CD4-positive, alpha-beta T cell (primary cell): ENCODE data around the gene KDM4B. TPM values are rescaled to one million over a fixed set of nuclear protein-coding genes. Genes with fewer than 3 reads are reported as not detected.

Experiments used
- ATAC-seq: fragments of 200-7000 bp; cut with Tn5 transposase; one replicate; pipeline ENCODE4 v1.10.0; 2022; ENCODE audit warnings: mild to moderate bottlenecking; ENCODE audit not compliant: poor library complexity
- CTCF ChIA-PET: fragments of 350-600 bp; sonication (Branson Sonifier 250); formaldehyde crosslinking; loops from one replicate; lab custom pipeline; 2021; ENCODE audit warnings: antibody characterized with exemption, inconsistent platforms; lab: Charles Lee
- POLR2A ChIA-PET: fragments of 350-600 bp; sonication (Branson Sonifier 250); formaldehyde crosslinking; loops from one replicate; lab custom pipeline; 2021; ENCODE audit warnings: antibody characterized with exemption, inconsistent platforms; lab: Charles Lee
- DNase-seq, 14 experiments: peaks; one replicate each; pipeline ENCODE4 v3.0.0-alpha.2; 2013 to 2020; ENCODE audit warnings: mixed read lengths in 2 of 14
- H3K27ac ChIP-seq, 2 donors: one replicate each; pipeline versions ENCODE4 v1.5.1 to v1.7.0; 2013; ENCODE audit warnings: low read length in 2 of 2, low read depth in 1 of 2, mild to moderate bottlenecking in 1 of 2
- H3K27me3 ChIP-seq, 2 experiments: 1 replicate in 1 of 2; 2 replicates in 1 of 2; pipeline versions ENCODE4 v1.6.1 to v1.7.0; 2013; ENCODE audit warnings: low read length in 2 of 2, control low read depth in 1 of 2, mild to moderate bottlenecking in 1 of 2, moderate library complexity in 1 of 2; ENCODE audit not compliant: insufficient read depth in 2 of 2, control insufficient read depth in 1 of 2
- H3K36me3 ChIP-seq: one replicate; pipeline ENCODE4 v1.6.1; 2013; ENCODE audit warnings: low read length, control low read depth; ENCODE audit not compliant: insufficient read depth
- H3K4me1 ChIP-seq: one replicate; pipeline ENCODE4 v1.6.1; 2013; ENCODE audit warnings: low read length, control low read depth; ENCODE audit not compliant: insufficient read depth
- H3K4me3 ChIP-seq: one replicate; pipeline ENCODE4 v1.5.1; 2013; ENCODE audit warnings: mild to moderate bottlenecking, low read length, moderate library complexity
- H3K9me3 ChIP-seq, 2 experiments: 1 replicate in 1 of 2; 2 replicates in 1 of 2; pipeline versions ENCODE4 v1.6.1 to v1.7.0; 2013; ENCODE audit warnings: low read length in 2 of 2, mild to moderate bottlenecking in 2 of 2, control low read depth in 1 of 2, moderate library complexity in 1 of 2; ENCODE audit not compliant: control insufficient read depth in 1 of 2, insufficient read depth in 1 of 2
- H3K27ac Mint-ChIP-seq: one replicate; pipeline ENCODE4 v1.8.0; 2020; ENCODE audit warnings: mixed read lengths
- H3K27me3 Mint-ChIP-seq: one replicate; pipeline ENCODE4 v1.8.0; 2021; ENCODE audit warnings: mixed read lengths
- H3K36me3 Mint-ChIP-seq: one replicate; pipeline ENCODE4 v1.8.0; 2021; ENCODE audit warnings: low read depth, mixed read lengths
- H3K4me1 Mint-ChIP-seq: one replicate; pipeline ENCODE4 v1.8.0; 2021; ENCODE audit warnings: low read depth, mixed read lengths
- H3K4me3 Mint-ChIP-seq: one replicate; pipeline ENCODE4 v1.8.0; 2020; ENCODE audit warnings: mild to moderate bottlenecking, mixed read lengths
- H3K9me3 Mint-ChIP-seq: one replicate; pipeline ENCODE4 v1.8.0; 2020; ENCODE audit warnings: mixed read lengths
- CTCF ChIP-seq: fragments of 200-600 bp; IDR thresholded peaks from one replicate; pipeline ENCODE4 v1.8.0; 2022; ENCODE audit warnings: antibody characterized with exemption, mild to moderate bottlenecking
- intact Hi-C, 2 experiments: fragments of 100-400 bp; cut with DNase I in 1 of 2; cut with micrococcal nuclease in 1 of 2; formaldehyde crosslinking; loops; one replicate each; pipeline versions ENCODE4 v1.15.1 to v1.9.0; 2023 to 2025; cut with DNase I, micrococcal nuclease
- total RNA-seq, 174 experiments: library from RNA in 2 of 174; stranded (reverse) in 2 of 174; gene quantifications; one replicate each; pipeline ENCODE4 v1.2.3 and lab custom pipeline; 2021 to 2026

KDM4B gene
- total RNA-seq, 2 experiments from 2014 or later, result 41.8 to 42.5 TPM

- Mint-ChIP-seq H3K27me3 (no peaks in the 10 kb centered on the region), H3K4me1 (no peaks in the 10 kb centered on the region), H3K36me3 (peaks cover 41% of the 10 kb centered on the region), H3K9me3 (peaks cover 2% of the 10 kb centered on the region), H3K27ac (no peak overlapping the region), H3K4me3 (no peak overlapping the region)
- ATAC-seq (no peak), DNase-seq (no peak)
- ChIA-PET POLR2A (no interaction called here), CTCF (no interaction called here)
- H3K4me1 ChIP-seq, result no peaks in the 10 kb centered on the region
- H3K9me3 ChIP-seq, result peaks cover 0 to 21% of the 10 kb centered on the region in 2 experiments
- no peaks in the 10 kb centered on the region for H3K27me3 ChIP-seq
- H3K4me3 ChIP-seq, result no peak overlapping the region
- intact Hi-C loops, result no loop called here
- TF ChIP-seq CTCF, result no peak
- no peak overlapping the region for H3K27ac ChIP-seq
- H3K36me3 ChIP-seq, result peaks cover 18% of the 10 kb centered on the region
These were observed 144.0 kb downstream of the KDM4B start for GRCh38 chr19:5112681-5113575.

- CTCF ChIA-PET, result no interaction called here
- no peak overlapping the region for H3K4me3 Mint-ChIP-seq
- POLR2A ChIA-PET, result no interaction called here
- Histone ChIP-seq H3K4me1 (no peaks in the 10 kb centered on the region), H3K9me3 (peaks cover 0 to 21% of the 10 kb centered on the region in 2 experiments), H3K27ac (no peak overlapping the region), H3K36me3 (peaks cover 18% of the 10 kb centered on the region), H3K4me3 (no peak overlapping the region), H3K27me3 (no peaks in the 10 kb centered on the region)
- no peak for TF ChIP-seq CTCF
- H3K27me3 Mint-ChIP-seq, result no peaks in the 10 kb centered on the region
- H3K27ac Mint-ChIP-seq, result no peak overlapping the region
- H3K9me3 Mint-ChIP-seq, result peaks cover 2% of the 10 kb centered on the region
- no peaks in the 10 kb centered on the region for H3K4me1 Mint-ChIP-seq
- no peak for DNase-seq
- intact Hi-C loops, result no loop called here
- peaks cover 43% of the 10 kb centered on the region for H3K36me3 Mint-ChIP-seq
- ATAC-seq, result no peak
These were observed 145.0 kb downstream of the KDM4B start for GRCh38 chr19:5113633-5114586.

GRCh38 chr19:5114727-5115126, 145.8 kb downstream of the KDM4B start:
- POLR2A ChIA-PET, result no interaction called here
- H3K36me3 Mint-ChIP-seq, result peaks cover 49% of the 10 kb centered on the region
- CTCF ChIA-PET, result no interaction called here
- ATAC-seq (no peak), DNase-seq (no peak)
- Histone ChIP-seq H3K9me3 (peaks cover 0 to 21% of the 10 kb centered on the region in 2 experiments), H3K27me3 (no peaks in the 10 kb centered on the region), H3K36me3 (peaks cover 24% of the 10 kb centered on the region), H3K4me3 (no peak overlapping the region), H3K27ac (no peak overlapping the region), H3K4me1 (no peaks in the 10 kb centered on the region)
- no peak overlapping the region for H3K27ac Mint-ChIP-seq
- H3K4me1 Mint-ChIP-seq, result no peaks in the 10 kb centered on the region
- H3K9me3 Mint-ChIP-seq, result peaks cover 2% of the 10 kb centered on the region
- no peak overlapping the region for H3K4me3 Mint-ChIP-seq
- no peak for TF ChIP-seq CTCF
- H3K27me3 Mint-ChIP-seq, result no peaks in the 10 kb centered on the region
- intact Hi-C loops, result no loop called here
